Fibroblast of lung (primary cell): ENCODE measurements around the gene RTBDN.

Experiments
- EZH2 ChIP-seq: IDR thresholded peaks from 2 replicates; pipeline ENCODE4 v1.5.1; 2012; ENCODE audit warnings: low read length, control low read depth, mild to moderate bottlenecking; ENCODE audit errors: missing control alignments
- TF ChIP-seq, protein P1 (sequence below), 2 donors: IDR thresholded peaks in 1 of 2; conservative IDR thresholded peaks in 1 of 2; 1 replicate in 1 of 2; 2 replicates in 1 of 2; pipeline ENCODE4 v1.5.1; 2011 to 2012; ENCODE audit warnings: low read length in 2 of 2, control low read depth in 1 of 2, inconsistent platforms in 1 of 2, low read depth in 1 of 2, mild to moderate bottlenecking in 1 of 2

GRCh38 chr19:12875086-12875485 is 40.7 kb upstream of the RTBDN start:
- TF ChIP-seq, protein P1, sequence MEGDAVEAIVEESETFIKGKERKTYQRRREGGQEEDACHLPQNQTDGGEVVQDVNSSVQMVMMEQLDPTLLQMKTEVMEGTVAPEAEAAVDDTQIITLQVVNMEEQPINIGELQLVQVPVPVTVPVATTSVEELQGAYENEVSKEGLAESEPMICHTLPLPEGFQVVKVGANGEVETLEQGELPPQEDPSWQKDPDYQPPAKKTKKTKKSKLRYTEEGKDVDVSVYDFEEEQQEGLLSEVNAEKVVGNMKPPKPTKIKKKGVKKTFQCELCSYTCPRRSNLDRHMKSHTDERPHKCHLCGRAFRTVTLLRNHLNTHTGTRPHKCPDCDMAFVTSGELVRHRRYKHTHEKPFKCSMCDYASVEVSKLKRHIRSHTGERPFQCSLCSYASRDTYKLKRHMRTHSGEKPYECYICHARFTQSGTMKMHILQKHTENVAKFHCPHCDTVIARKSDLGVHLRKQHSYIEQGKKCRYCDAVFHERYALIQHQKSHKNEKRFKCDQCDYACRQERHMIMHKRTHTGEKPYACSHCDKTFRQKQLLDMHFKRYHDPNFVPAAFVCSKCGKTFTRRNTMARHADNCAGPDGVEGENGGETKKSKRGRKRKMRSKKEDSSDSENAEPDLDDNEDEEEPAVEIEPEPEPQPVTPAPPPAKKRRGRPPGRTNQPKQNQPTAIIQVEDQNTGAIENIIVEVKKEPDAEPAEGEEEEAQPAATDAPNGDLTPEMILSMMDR (conservative IDR thresholded peaks at IDR 0.05 in 1 of 2, IDR thresholded peaks at IDR 0.05 in 1 of 2; ENCODE audit: low read depth in 1 of 2, low read length in 2 of 2): no peak
- no peak for TF ChIP-seq EZH2
